Activated CD8-positive, alpha-beta memory T cell treated with anti-CD3 and anti-CD28 coated beads, Interleukin-2, amount 50 U/mL, for 4 hours (primary cell): Measurements from ENCODE around the gene GTPBP2.
"Not testable (repeated sequence)": the region's sequence is repeated elsewhere in the genome, so short reads cannot be mapped to it uniquely, and the experiment has no call there.

Experiments
- DNase-seq: peaks from one replicate; pipeline ENCODE4 v3.0.0-alpha.2; 2020

GTPBP2 gene

GRCh38 chr6:43658161-43658560 is 29.1 kb upstream of the GTPBP2 start:
- no peak for DNase-seq

- no peak for DNase-seq
Observed at GRCh38 chr6:43657221-43657802, 28.2 kb upstream of the GTPBP2 start.

DNA sequence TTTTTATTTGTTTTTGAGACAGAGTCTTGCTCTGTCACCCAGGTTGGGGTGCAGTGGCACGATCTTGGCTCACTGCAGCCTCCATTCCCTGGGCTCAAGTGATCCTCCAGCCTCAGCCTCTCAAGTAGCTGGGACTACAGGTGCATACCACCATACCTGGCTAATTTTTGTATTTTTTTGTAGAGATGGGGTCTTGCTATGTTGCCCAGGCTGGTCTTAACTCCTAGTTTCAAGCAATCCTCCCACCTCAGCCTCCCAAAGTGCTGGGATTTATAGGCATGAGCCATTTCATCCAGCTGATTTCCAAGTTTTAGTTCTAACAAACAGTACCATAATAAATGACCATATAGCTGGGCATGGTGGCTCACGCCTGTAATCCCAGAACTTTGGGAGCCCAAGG is 23.8 kb upstream of the GTPBP2 start:
- not testable (repeated sequence) for DNase-seq

DNA sequence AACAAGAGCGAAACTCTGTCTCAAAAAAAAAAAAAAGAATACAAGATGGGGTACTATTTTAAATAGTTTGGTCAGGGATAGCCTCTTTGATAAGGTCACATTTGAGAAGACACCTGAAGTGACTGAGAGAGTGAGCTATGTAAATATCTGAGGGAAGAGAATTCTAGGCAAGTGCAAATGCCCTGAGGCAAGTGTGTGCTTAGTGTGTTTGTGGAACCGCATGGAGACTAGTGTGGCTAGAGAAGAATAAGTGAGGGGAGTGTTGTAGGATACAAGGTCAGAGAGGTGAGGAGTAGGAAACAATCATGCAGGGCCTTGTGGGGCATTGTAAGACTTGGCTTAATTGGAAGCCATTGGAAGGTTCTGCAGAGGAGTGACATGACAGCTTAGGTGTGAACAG is 19.2 kb upstream of the GTPBP2 start:
- no peak for DNase-seq

DNA sequence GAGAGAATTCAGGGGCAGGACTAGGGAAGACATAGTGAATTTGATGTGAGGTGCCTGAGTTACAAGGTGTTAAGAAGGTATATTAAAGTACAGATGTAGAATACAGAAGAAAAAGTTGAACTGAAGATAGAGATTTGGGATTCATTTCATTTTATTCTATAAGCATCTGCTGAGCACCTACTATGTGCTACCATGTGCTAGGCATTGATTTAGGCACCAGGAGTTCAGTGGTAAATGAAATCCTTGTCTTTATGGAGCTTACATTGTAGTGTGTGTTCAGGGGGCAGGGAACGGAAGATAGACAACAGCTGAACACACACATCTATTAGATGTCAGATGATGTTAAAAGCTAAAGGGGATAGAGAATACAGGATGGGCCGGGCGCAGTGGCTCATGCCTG is 18.5 kb upstream of the GTPBP2 start:
- DNase-seq = no peak

GRCh38 chr6:43645613-43645964 is 16.5 kb upstream of the GTPBP2 start:
- DNase-seq = no peak

GRCh38 chr6:43644940-43645612 is 16.0 kb upstream of the GTPBP2 start, which contains the start of gene RSPH9:
Gene RSPH9 (plus strand): TSS chr6:43645036. CDS start chr6:43645099, 63 bp downstream.
- DNase-seq = peak; percentile 62

- no peak for DNase-seq
Observed at GRCh38 chr6:43639984-43640800, 11.1 kb upstream of the GTPBP2 start.

- DNase-seq = no peak
Observed at GRCh38 chr6:43636308-43636659, 7.2 kb upstream of the GTPBP2 start.

GRCh38 chr6:43635387-43636307 is 6.6 kb upstream of the GTPBP2 start, which contains the start of gene MAD2L1BP:
Gene MAD2L1BP (plus strand): TSS chr6:43635840. CDS start chr6:43635876, 36 bp downstream.
- peak; percentile 85 for DNase-seq

DNA sequence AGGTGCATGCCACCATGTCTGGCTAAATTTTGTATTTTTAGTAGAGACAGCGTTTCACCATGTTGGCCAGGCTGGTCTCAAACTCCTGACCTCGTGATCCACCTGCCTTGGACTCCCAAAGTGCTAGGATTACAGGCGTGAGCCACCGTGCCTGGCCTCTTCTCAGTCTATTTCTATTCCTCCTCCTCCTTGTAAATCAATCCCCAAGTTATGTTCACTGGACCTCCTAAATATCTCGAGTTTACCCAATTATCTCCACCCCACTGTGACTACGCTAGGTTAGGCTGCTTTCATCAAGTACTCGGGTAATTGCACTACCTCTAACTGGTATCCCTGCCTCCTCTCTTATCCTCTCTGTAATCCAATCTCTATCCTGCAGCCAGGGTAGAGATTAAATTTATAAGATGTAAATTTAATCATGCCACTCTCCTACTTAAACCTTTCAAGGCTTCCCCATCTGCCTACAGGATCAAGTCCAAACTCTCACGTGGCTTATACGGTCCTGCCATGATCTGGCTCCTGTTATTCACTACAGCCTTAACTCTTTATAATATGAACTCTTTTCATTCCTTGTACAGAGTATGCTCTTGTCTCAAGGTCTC is 5.7 kb upstream of the GTPBP2 start:
- DNase-seq = no peak

GRCh38 chr6:43633002-43633401 is 3.9 kb upstream of the GTPBP2 start:
- DNase-seq = not testable (repeated sequence)

- no peak for DNase-seq
Observed at GRCh38 chr6:43630980-43631619, 2.0 kb upstream of the GTPBP2 start.

- DNase-seq = peak; percentile 81
Observed at GRCh38 chr6:43629505-43630300, 639 bp upstream of the GTPBP2 start.

GRCh38 chr6:43628393-43629103 is 516 bp downstream of the GTPBP2 start:
- DNase-seq = peak; percentile 45

DNA sequence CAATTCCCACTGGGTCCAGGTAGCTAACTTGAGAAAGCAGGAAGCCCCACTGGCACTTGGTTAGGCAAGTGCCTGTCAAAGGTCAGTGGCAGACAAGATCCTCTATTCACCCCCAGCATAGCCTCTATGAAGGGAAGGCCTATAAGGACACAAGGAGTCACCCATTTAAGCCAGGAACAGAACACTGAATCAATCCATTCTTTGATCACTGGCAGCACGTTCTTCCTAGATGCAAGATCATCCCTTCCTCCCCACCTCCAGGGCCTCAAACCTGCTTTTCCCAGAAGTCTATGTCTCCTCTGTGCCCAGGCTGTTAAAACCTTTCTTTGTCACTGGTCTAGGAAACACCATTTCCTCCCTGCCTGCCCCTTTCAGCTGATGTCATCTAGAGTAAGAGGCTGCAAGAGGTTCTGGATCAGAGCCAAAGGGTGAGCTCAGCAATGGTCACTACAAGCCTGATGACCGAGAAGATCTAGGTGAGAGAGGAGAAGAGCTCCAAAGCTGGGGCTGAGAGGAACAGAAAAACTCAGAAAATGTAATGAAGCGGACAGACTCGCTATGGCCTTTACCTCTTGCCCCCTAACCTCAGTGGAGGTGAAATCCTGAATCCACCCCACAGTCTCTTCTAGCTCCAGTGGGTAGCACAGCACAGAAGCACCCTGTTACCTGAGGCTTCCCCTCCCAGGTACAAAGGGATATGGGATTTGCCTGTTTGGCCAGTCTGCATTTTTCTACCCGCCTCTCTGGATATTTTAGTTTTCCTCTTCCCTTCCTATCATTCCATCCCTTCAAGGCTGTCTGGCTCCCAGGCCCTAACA is 1.8 kb downstream of the GTPBP2 start:
- DNase-seq = no peak

- no peak for DNase-seq
Observed at GRCh38 chr6:43625393-43625992, 3.6 kb downstream of the GTPBP2 start.

GRCh38 chr6:43624786-43625288 is 4.2 kb downstream of the GTPBP2 start:
- DNase-seq = no peak
